Erythroblast (primary cell): ENCODE results near the gene CPLANE2.

Source experiments
- GATA1 ChIP-seq: IDR thresholded peaks from 2 replicates; pipeline ENCODE4 v1.6.1; 2011; ENCODE audit warnings: low read depth, mild to moderate bottlenecking, control low read depth, low read length, moderate library complexity
- POLR2A ChIP-seq: IDR thresholded peaks from 2 replicates; pipeline ENCODE4 v1.6.1; 2011; ENCODE audit warnings: mild to moderate bottlenecking, low read length

DNA sequence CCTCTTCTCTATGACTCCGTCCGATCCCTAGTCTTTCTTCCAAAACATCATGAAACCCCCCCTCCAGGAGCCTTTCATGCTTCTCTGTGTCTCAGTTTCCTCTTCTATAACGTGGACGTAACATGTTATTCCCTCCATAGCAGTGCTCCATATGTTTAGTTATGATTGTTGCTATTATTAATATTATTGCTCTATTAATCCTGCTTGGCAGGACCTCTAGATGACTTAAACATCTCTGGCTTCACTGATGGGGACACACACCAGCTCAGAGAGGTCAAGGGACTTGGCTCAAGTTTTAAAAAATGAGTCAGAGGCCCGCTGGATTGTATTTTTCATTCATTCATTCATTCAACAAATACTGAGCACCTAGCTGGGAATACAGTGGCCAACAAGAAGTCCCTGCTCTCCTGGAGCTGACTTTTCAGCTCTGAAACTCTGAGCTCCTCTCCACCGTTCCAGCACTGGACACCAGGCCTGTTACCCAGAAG is 404 bp upstream of the CPLANE2 start:
- TF ChIP-seq POLR2A (no peak), GATA1 (no peak)
